ENCODE measurements around the gene PSORS1C1.
"Not testable (repeated sequence)": the region's sequence is repeated elsewhere in the genome, so short reads cannot be mapped to it uniquely, and the experiment has no call there.

The PSORS1C1 gene

GRCh38 chr6:31114541-31114878 is at the start of gene PSORS1C1:
TSS of gene PSORS1C1 (plus strand) at chr6:31114800. CDS start at chr6:31129633, 14,833 bp downstream.
- no peak for DNase-seq

- no peak for DNase-seq
These were observed 49.0 kb upstream of the PSORS1C1 start for GRCh38 chr6:31065556-31065955.

- DNase-seq, result not testable (repeated sequence)
These were observed 47.6 kb upstream of the PSORS1C1 start for GRCh38 chr6:31067028-31067427.

- not testable (repeated sequence) for DNase-seq
These were observed 46.5 kb upstream of the PSORS1C1 start for GRCh38 chr6:31067891-31068668.

GRCh38 chr6:31068669-31069340 is 45.8 kb upstream of the PSORS1C1 start:
- peak; percentile 93 for DNase-seq

GRCh38 chr6:31070711-31071197 is 43.8 kb upstream of the PSORS1C1 start:
- peak; percentile 87 for DNase-seq

- peak; percentile 45 for DNase-seq
These were observed 40.2 kb upstream of the PSORS1C1 start for GRCh38 chr6:31074401-31074800.

- no peak for DNase-seq
These were observed 39.1 kb upstream of the PSORS1C1 start for GRCh38 chr6:31075528-31075927.

- DNase-seq, result no peak
These were observed 38.0 kb upstream of the PSORS1C1 start for GRCh38 chr6:31076611-31077010.

- peak; percentile 93 for DNase-seq
These were observed 34.8 kb upstream of the PSORS1C1 start for GRCh38 chr6:31079656-31080261.

- no peak for DNase-seq
These were observed 32.7 kb upstream of the PSORS1C1 start for GRCh38 chr6:31081872-31082271.

- peak; percentile 62 for DNase-seq
These were observed 30.8 kb upstream of the PSORS1C1 start for GRCh38 chr6:31083742-31084354.

- DNase-seq, result no peak
These were observed 27.7 kb upstream of the PSORS1C1 start for GRCh38 chr6:31086788-31087440.

GRCh38 chr6:31087494-31088089 is 27.0 kb upstream of the PSORS1C1 start:
- DNase-seq, result peak; percentile 96

GRCh38 chr6:31090275-31090972 is 24.2 kb upstream of the PSORS1C1 start:
- DNase-seq, result no peak

GRCh38 chr6:31090973-31091364 is 23.6 kb upstream of the PSORS1C1 start:
- DNase-seq, result no peak

- no peak for DNase-seq
These were observed 22.9 kb upstream of the PSORS1C1 start for GRCh38 chr6:31091680-31092079.

GRCh38 chr6:31092238-31092637 is 22.4 kb upstream of the PSORS1C1 start:
- no peak for DNase-seq

- no peak for DNase-seq
These were observed 21.7 kb upstream of the PSORS1C1 start for GRCh38 chr6:31092769-31093505.

- no peak for DNase-seq
These were observed 20.2 kb upstream of the PSORS1C1 start for GRCh38 chr6:31094389-31094881.

- no peak for DNase-seq
These were observed 18.4 kb upstream of the PSORS1C1 start for GRCh38 chr6:31096215-31096614.
